SHP77 (cell line): Measurements from ENCODE around the gene ARIH2.
A peak's percentile ranks its signal among the peaks of the same experiment; 100 is the strongest.

Source experiments
- DNase-seq, 2 experiments: peaks; one replicate each; lab custom pipeline; 2025; lab: John Stamatoyannopoulos, UW

Gene ARIH2

DNA sequence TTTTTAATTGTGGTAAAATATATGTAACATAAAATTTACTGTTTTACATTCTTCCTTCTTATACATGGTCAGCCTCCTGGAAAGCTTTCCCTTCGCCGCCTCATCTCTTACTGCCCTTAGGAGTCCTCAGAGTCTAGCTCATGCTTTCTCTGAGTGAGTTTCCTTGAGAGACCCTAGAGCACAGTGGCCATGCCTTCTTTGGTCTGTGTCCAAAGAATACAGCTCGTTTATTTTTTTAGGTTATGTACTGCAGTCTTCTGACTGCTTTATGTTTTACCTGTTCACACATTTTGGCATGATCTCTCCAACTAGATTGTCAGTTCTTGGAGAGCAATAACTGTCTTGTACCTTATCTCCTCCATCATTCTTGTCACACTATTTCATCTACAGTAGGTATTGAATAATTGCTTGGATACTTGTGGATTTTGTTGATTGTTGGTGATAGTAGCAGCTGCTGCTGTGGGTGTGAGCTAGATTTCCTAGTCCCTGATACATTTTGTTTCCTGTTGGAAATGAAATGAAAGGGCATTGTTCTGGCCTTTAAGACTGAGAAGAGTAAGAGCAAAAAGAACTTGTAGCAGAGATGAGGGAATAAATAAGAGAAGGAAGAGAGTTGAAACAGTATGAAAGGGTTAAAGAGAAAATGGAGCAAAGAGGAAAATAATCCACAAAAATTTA is 10.9 kb downstream of the ARIH2 start:
- no peak for DNase-seq

DNA sequence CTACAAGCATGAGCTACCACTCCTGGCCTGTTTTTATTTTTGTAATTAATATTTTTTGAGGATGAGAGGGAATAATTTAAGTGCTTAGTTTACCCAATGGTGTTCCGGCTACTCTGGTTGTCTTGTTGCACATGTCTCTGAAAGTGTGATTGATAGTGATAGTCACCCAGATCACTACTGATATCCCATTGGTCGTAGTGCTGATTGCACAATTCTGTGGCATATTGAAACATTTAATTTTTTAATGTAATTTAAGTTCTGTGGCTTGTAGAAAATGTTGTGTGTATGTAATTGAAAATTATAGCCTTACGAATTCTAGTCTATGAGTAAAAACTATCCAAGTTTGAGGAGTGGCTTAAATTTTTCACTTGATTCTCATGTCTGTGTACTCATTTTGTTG is 11.9 kb downstream of the ARIH2 start:
- no peak for DNase-seq

DNA sequence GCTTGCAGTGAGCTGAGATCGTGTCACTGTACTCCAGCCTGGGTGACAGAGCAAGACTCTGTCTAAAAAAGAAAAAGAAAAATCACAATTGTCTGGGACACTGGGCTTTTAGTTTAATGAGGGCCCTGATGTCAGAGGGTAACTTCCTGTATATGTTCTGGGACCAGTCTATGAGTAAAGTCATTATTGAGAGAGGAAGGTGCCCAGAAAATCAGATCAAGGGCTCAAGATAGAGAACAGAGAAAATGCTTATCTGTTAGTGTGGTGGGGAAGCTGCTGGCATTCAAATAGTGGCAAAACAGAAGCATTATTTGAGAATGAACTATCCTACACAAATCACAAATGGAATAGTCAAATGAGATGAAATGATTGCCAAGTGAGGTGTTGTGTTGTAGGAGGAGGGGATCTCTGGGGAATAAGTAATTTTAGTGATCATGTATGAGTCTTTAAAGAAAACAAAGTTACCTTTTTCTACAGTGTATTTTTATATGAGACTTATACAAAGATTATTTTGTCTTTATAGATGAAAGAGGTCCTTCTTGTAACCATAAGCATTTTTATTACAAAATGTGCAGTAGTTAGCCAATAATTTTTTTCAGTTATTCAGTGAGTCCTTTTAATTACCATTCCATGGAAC is 13.4 kb downstream of the ARIH2 start:
- no peak for DNase-seq

DNA sequence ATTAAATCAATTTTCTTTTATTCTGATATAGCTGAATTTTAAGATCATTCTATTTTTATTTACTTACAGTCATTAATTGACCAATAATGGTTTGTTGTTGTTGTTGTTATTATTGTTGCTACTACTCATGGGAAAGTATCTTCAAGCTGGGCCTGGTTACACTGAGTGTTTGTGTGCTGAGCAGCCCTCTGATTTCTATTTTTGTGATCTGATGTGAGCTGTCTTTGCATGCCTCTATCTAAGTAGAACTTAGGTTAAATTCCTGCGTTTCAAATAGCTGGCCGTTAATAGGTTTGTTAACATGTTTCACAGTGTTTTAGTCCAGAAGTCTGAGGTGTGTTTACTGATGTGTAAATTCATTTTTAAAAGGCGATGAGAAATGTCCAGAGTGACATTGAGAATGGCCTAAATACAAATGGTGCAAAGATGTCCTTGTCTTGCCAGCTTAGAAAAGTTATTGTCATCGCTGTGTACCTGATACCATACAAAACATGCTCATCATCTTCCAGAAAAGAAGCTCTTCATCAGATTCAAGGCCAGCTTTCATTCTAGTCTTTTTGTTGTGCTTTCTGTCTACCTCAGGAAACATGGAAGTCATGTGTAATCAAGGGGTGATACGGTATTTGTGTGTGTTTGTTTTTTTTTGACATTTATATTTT is 15.8 kb downstream of the ARIH2 start:
- no peak for DNase-seq

DNA sequence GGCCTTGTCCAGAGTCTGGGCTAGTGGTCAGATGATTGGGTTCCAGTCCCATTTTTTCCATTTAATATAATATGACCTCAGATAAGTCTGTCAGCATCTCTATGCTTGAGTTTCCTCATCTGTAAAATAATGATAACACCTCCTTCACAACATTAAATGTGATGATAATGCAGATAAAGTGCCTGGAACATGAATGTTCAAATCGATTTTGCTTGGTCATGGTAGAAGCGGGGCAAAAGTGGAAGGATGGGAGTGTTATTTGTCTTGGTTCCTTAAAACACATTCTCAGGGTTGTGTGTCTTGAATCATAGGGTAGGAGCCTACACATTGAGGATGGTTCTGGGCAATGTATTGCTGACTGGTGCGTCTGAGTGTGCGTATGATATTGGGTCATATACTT is 16.9 kb downstream of the ARIH2 start:
- DNase-seq = no peak

DNA sequence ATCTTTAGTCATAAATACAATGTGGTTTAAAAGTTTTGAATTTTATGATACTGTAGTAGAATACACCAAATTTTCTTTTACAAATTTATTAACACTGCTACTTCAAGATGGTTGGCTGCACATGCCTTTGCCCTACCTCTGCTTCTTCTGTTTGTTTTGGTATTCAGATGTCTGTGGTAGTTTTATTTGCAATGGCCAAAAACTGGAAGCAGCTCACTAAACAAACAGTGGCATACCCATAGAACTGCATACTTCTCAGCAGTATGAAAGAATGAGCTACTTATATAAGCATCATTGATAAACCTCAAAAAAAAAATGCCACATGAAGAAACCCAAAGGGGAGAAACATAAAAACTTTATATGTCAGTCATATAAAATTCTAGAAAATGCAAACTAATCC is 19.5 kb downstream of the ARIH2 start:
- no peak for DNase-seq

DNA sequence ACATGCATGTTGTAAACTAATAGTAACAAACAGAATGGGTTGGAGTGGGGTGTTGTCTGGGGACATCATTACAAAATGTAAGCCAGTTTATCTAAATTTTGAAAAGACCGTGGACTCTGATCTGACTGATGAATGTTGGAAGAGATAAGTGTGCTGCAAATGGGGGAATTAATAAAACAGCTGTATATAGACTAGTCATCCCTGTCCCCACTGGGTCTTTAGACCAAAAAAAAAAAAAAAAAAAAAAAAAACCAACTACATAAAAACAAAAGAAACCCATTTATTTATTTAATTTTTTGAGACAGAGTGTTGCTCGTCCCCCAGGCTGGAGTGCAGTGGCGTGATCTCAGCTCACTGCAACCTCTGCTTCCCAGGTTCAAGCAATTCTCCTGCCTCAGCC is 20.0 kb downstream of the ARIH2 start:
- DNase-seq = no peak

DNA sequence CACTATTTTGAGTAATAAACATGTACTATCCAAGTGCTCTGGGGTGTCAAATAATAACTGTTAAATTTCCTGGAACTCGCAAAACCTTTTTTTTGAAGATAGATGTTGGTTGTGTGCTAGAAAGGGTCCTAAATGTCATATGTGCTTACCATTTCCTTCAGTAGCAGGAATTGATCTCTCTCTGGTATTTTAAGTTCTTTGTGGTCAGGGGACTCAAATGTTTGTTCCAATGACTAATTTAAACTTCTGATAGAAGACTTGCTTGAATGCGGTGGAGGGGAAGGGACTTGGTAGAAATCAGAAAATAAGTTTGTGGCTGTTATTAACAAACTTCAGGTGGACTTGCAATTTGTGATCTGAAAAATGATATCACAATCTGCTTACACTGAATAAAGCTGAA is 26.8 kb downstream of the ARIH2 start:
- DNase-seq = no peak

DNA sequence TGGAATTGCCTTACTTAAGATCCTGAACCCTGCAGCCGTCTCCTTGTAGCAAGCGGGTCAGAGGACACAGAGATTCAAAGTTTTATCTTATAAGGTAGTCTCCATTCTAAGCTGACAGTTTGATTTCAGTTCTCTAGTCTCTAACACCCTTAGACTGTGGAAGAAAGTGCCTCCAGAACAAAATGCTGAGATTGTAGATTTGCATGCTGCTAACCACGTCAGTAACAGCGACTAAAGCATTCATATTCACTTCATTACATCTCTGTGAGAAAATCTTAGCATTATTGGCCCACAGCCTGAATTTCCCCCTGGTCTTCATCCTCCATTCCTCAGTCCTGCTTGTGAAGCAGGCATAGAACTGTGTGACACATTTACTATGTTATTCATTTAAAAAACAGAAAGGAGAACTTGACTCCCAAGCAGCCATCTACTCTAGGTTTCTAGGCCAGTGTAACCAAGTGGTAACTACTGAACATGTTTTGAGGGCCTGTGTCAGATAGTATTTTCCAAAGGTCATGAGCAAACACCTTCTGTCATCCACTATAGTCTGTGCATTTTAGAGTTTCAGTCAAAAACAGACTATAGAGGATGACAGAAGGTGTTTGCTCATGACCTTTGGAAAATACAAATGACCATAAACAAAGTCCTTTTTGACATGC is 27.4 kb downstream of the ARIH2 start:
- DNase-seq = no peak

DNA sequence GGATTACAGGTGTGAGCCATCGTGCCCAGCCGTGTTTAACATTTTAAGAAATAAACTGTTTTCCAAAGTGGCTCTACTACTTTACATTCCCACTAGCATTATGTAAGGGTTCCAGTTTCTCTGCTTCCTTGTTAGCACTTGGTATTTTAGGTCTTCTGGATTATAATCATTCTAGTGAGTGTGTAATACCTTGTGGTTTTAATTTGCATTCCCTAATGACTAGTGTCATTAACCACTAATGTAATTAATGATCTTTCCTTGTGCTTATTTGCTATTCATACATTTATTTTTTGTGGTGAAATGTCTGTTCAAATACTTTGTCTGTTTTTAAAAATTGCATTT is 30.7 kb downstream of the ARIH2 start:
- no peak for DNase-seq

DNA sequence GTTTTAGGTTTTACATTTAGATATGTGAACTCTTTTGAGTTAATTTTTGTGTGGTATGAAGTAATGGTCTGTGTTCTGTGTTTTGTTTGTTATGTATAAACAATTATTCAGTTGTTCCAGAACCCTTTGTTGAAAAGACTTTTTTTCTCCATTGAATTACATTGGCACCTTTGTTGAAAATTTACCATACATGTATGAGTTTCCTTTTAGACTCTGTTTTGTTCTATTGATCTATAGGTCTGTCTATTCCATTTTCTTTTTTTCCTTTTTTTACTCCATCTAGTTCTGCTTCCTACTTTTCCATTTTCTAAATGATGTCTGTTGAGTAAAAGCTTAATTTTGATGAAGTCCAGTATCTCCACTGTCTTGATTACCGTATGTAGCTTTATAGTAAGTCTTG is 31.4 kb downstream of the ARIH2 start:
- no peak for DNase-seq

DNA sequence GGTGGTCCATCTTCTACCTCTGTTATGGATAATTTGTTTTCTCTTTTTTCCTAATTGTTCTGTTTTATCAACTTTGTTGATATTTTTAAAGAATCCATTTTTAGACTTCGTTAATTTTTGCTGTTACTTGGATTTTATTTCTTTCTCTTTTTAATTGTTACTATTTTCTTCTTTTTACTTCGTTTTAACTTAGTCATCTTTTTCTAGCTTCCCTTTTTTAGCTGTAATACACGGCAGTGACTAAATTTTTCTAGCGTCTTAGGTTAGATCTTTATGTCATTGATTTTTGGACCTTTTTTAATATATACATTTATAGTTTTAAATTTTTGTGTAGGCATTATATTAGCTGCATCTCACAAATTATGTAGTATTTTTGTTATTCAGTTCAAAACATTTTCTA is 33.1 kb downstream of the ARIH2 start:
- DNase-seq = no peak

DNA sequence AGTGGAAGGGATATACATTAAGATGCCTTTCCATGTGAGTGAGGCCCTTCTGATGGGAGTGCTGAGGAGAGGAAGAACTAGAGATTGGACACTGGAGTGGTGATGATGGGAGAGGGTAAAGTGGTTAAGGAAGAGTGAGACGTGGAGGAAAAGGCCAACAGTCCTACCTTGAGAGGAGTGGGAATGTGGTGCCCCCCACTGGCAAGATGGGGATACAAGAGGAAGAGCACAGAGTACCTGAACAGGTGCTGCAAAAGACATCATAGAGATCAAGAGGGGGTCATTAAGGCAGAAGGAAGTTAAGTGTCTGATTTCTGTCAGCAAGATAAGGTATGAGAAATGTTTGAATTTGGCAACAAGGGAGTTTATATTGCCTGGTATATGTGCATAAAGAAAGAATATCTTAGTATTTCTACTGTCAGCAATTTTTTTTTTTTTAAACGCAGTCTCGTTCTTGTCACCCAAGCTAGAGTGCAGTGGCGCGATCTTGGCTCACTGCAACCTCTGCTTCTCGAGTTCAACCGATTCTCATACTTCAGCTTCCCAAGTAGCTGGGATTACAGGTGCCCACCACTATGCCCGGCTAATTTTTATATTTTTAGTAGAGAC is 34.0 kb downstream of the ARIH2 start:
- peak; percentile 5 to 7 for DNase-seq

DNA sequence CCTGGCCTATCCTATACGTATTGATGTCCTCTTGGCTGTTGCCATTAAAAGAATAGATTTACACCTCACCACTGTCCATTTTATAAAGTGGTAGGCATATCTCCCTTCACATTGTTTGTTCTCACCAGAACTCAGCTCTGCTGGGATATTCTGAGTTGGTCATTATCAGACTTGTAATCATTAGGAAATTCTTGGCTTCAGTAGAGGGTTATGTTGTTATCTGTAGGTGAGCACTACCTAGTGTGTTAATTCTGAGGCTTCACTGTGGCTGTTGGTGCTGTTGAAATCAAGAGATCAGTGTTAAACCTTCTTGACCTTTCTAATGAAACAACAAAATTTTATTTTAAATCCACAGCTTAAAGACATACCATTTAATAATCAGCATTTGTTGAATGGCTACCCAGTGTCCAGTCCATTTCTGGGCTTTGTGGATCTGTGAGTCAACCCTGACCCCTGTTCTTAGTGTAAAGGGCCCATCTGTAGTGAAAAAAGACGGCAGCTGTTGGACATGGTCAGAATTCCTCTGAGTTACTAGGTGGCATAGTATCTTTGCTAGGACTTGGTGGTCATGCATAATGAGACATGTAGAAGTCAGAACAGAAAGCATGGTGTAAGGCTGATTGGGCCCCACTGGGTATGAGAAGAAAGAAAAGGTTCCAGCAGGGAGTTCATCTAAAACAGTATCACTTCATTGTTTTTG is 38.5 kb downstream of the ARIH2 start:
- DNase-seq = no peak

DNA sequence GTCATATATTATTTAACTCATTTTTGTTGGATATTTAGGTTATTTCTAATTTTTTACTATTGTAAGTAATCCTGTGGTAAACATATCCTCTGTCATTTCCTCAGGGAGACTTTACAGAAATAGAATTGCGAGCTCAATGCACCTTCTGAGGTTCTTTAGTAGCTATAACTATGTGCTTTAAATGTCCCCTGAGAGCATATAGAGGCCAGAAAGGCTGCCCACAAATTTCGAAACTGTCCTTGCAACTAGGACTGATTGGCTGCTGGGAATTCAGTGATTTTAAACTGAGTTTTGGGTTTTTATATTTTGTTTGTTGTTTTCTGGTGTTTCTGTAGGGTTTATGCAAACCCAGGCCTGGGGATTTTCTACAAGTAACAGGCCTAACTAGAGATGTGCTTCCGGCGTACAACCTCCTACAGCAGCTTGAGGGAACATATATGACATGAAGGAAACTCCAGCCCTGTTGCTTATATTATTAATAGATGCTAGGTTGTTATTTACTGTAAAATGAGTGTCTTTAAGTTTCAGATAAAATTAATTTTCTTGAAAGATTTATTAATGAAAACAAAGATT is 42.3 kb downstream of the ARIH2 start:
- DNase-seq = no peak

DNA sequence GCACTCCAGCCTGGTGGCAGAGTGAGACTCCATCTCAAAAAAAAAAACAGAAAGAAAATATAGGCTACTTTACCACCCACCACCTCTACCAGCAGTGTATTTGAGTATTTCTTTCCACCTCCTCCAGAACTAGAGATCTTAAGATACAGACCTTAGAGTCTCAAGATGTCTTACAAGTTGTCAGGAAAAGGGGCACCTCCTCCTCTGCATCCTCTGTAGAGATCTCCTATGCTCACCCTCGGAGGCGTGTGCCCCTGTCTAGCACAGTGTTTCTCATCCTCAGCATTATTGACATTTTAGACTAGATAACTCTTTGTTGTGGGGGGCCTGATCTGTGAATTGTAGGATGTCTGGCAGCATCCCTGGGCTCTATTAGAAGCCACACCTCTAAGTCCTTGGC is 43.7 kb downstream of the ARIH2 start:
- no peak for DNase-seq

DNA sequence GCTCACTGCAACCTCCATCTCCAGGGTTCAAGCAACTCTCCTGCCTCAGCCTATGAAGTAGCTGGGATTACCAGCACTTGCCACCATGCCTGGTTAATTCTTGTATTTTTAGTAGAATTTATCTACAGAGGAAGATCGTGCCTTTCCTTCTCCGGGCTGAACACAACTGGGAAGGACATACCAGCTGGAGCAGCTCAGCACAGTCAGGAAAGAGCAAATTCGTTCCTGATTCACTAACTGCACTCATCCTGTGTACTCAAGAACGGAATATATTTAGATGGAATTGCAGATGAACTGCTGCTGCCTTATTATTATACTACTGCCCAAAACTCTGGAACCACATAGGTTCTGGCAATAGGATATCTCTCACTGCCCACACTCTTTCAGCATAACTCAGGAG is 44.3 kb downstream of the ARIH2 start:
- DNase-seq = no peak

DNA sequence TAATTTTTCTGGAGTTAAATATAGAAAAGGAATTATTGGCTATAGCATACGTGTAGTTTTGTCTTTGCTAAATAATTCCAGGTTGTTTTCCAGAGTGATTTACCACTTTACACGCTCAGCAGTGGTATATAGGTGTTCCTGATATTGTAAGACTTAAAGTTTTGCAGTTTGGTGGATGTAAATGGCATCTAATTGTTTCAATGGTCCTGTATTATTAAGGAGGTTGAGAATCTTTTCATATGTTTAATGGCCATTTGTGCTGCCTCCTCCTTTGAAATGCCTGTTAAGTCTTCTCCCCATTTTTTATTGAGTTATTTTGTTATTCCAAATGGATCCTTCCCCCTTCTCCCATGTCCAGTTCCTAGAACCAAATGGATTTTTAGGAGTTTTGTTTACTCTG is 44.9 kb downstream of the ARIH2 start:
- DNase-seq = no peak

DNA sequence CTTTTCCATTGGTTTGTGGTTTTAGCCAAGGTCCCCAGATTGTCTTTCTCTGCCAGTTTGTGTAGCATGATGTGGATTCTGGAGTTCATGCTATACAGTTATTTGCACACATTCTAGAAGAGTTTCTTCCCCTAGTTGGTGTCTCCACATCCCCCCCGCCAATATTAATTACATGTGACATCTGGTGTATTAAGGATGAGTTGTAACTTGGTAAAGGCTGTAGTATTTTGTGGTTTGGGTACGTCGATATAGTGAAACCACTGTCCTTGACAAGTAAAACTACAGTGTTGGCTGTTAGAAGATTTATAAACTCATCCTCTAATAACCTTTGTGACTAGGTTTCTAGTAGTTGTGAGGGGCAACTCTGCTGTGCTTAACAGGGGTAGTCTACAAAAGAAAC is 47.7 kb downstream of the ARIH2 start:
- DNase-seq = no peak

DNA sequence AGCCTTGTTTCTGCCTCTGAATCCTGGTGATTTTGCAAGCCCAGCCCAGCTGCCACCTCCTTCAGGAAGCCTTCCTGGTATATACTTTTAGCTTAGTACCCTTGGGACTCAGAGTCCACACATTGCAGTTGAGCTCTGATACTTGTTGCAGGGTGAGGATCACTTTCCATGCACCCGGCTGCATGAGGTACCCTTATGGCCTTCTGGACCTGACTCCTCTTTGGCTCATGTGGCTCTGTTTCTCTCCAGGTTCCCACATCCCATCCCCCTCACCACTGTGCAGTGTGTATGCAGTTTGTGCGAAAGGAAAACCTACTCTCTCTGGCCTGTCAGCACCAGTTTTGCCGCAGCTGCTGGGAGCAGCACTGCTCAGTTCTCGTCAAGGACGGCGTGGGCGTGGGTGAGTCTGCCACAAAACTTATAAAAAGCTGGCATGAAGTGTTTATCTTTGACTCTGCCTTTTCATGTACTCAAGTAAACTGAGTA is 48.3 kb downstream of the ARIH2 start:
- DNase-seq = no peak

DNA sequence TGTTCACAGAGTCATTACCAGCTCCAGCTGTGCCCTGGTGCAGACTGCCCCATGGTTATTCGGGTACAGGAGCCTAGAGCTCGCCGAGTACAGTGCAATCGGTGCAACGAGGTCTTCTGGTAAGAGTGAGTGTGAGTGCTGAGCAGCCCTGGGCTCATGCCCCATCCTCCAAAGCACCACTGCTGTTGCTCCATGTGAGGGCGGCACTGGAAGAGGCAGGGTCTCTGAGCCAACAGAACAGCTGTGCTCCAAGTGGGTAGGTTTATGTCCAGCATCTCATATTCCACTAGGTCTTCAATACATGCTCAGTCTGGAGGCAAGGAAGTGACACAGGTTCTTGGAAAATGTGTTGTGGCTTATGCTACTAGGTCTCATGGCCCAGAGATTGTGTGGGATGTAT is 51.9 kb downstream of the ARIH2 start:
- no peak for DNase-seq
